Measurements from ENCODE around the gene EIF4G3. TPM values are rescaled to one million over a fixed set of nuclear protein-coding genes. Genes with fewer than 3 reads are reported as not detected.

Gene EIF4G3
- total and polyA plus RNA-seq, 9 of the 15 experiments (the other 6 are each of a cell fraction or from before 2014, with no cell fraction given), result 6.7 to 40.5 (median 32.1) TPM

- no peak overlapping the region for H3K4me3 ChIP-seq
- POLR2A ChIA-PET, result interaction anchor here (1.3 to 3.2 kb wide), 2 partner anchors 11 to 21 kb away, joined by 3 to 22 read pairs; no protein-coding TSS in a partner anchor
- no peak overlapping the region for H3K27ac ChIP-seq (ENCODE audit: extremely low read depth, low read depth, low read length)
- WGBS (ENCODE audit: insufficient coverage, low coverage, missing lambda C conversion rate), result 48% methylated on average over 2 of the region's 2 CpGs
- H3K4me1 ChIP-seq (replicated peaks in 1 of 2; ENCODE audit: control insufficient read depth in 2 of 2, insufficient read depth in 2 of 2, low read length in 2 of 2), result no peaks in the 10 kb centered on the region
- no peaks in the 10 kb centered on the region for H3K79me2 ChIP-seq (ENCODE audit: control insufficient read depth, insufficient read depth, low read length)
- FAIRE-seq (no peak), ATAC-seq (no peak), DNase-seq (ENCODE audit: extremely low read depth in 1 of 4, low spot score in 3 of 4) (no peak)
- intact Hi-C loops (cut with micrococcal nuclease), result no loop called here
- no peaks in the 10 kb centered on the region for H3K27me3 ChIP-seq (ENCODE audit: control insufficient read depth in 2 of 2, insufficient read depth in 2 of 2, low read length in 2 of 2)
- CTCF ChIA-PET (ENCODE audit: low intra/inter-chr PET ratio), result no interaction called here
- in situ Hi-C loops (cut with MboI), result no loop called here
- no peaks in the 10 kb centered on the region for H3K9me3 ChIP-seq (replicated peaks; ENCODE audit: control insufficient read depth, insufficient read depth, low read depth, low read length)
- H3K9ac ChIP-seq (ENCODE audit: insufficient read depth in 1 of 2, low read depth in 2 of 2, low read length in 2 of 2), result no peak overlapping the region
- BruUV-seq (replicated peaks), result no TSS peak
- no peaks in the 10 kb centered on the region for H4K20me1 ChIP-seq (replicated peaks; ENCODE audit: control insufficient read depth, insufficient read depth, low read length)
- H2AFZ ChIP-seq (ENCODE audit: low read depth, low read length), result no peak overlapping the region
- H3K4me2 ChIP-seq (ENCODE audit: insufficient read depth, low read length), result no peak overlapping the region
- no peaks in the 10 kb centered on the region for H3K9me1 ChIP-seq (ENCODE audit: control insufficient read depth, insufficient read depth, low read length)
- no peaks in the 10 kb centered on the region for H3K36me3 ChIP-seq (ENCODE audit: control insufficient read depth, insufficient read depth, low read length)
- TF ChIP-seq HDAC8 (tag; IDR thresholded peaks at IDR 0.05), result no peak
- TF ChIP-seq MEF2A (IDR thresholded peaks at IDR 0.05; ENCODE audit: control insufficient read depth, low read depth, low read length), result no peak
- peak; percentile 38; the same call in 1 of the 2 replicates for TF ChIP-seq MAFF (IDR thresholded peaks at IDR 0.05; ENCODE audit: low read length)
- TF ChIP-seq ZNF263 (CRISPR knock-in tag; IDR thresholded peaks at IDR 0.05; ENCODE audit: borderline replicate concordance), result no peak
- peak; percentile 71 for TF ChIP-seq ZNF316 (IDR thresholded peaks at IDR 0.05)
- no peak for TF ChIP-seq HNRNPK (IDR thresholded peaks at IDR 0.05; ENCODE audit: low read depth, low read length, poor library complexity, severe bottlenecking)
- TF ChIP-seq ZNF444 (CRISPR knock-in tag; IDR thresholded peaks at IDR 0.05), result no peak
- TF ChIP-seq ZNF445 (CRISPR knock-in tag; IDR thresholded peaks at IDR 0.05; ENCODE audit: low read depth), result no peak
- no peak for TF ChIP-seq ZNF184 (CRISPR knock-in tag; IDR thresholded peaks at IDR 0.05)
- no peak for TF ChIP-seq ZNF586 (CRISPR knock-in tag; conservative IDR thresholded peaks at IDR 0.05)
- TF ChIP-seq FOXP1 (CRISPR knock-in tag; IDR thresholded peaks at IDR 0.05), result no peak
- no peak for TF ChIP-seq THAP12 (CRISPR knock-in tag; IDR thresholded peaks at IDR 0.05)
- peak; percentile 24; the same call in 1 of the 2 replicates for TF ChIP-seq MAFG (tag; conservative IDR thresholded peaks at IDR 0.05)
- TF ChIP-seq ZC3H8 (IDR thresholded peaks at IDR 0.05), result no peak
- no peak for TF ChIP-seq RFX7 (CRISPR knock-in tag; IDR thresholded peaks at IDR 0.05)
- no peak for TF ChIP-seq JUND (IDR thresholded peaks at IDR 0.05; ENCODE audit: borderline replicate concordance, low read depth, low read length)
- no peak for TF ChIP-seq JUND (tag; IDR thresholded peaks at IDR 0.05; ENCODE audit: borderline replicate concordance, low read depth, low read length)
- no peak for TF ChIP-seq MCM7 (IDR thresholded peaks at IDR 0.05)
- TF ChIP-seq ZNF311 (CRISPR knock-in tag; IDR thresholded peaks at IDR 0.05), result no peak
- no peak for TF ChIP-seq TAF7 (tag; IDR thresholded peaks at IDR 0.05)
- no peak for TF ChIP-seq ZNF41 (CRISPR knock-in tag; conservative IDR thresholded peaks at IDR 0.05)
- TF ChIP-seq TCF3 (CRISPR knock-in tag; IDR thresholded peaks at IDR 0.05), result no peak
- no peak for TF ChIP-seq NCOR1 (IDR thresholded peaks at IDR 0.05)
Measured at GRCh38 chr1:21042929-21043605, 133.6 kb downstream of the EIF4G3 start.

Measured in K562 (cell line).